Erythroblast (primary cell): Measurements from ENCODE around the gene FASN.

Source experiments
- GATA1 ChIP-seq: IDR thresholded peaks from 2 replicates; pipeline ENCODE4 v1.6.1; 2011; ENCODE audit warnings: low read depth, mild to moderate bottlenecking, control low read depth, low read length, moderate library complexity
- POLR2A ChIP-seq: IDR thresholded peaks from 2 replicates; pipeline ENCODE4 v1.6.1; 2011; ENCODE audit warnings: mild to moderate bottlenecking, low read length

- TF ChIP-seq POLR2A (no peak), GATA1 (no peak)
These were observed 61.4 kb downstream of the FASN start for GRCh38 chr17:82036634-82037091.
